PFSK-1 (cell line): Measurements from ENCODE around the gene MTMR12.

Experiments used
- POLR2AphosphoS5 ChIP-seq: IDR thresholded peaks from 2 replicates; pipeline ENCODE4 v1.6.1; 2012; ENCODE audit warnings: low read depth, mild to moderate bottlenecking, control low read depth, low read length, moderate library complexity
- SIN3A ChIP-seq: IDR thresholded peaks from 2 replicates; pipeline ENCODE4 v1.6.1; 2012; ENCODE audit warnings: mild to moderate bottlenecking, low read length, moderate library complexity, borderline replicate concordance; ENCODE audit not compliant: insufficient read depth
- TAF1 ChIP-seq: IDR thresholded peaks from 2 replicates; pipeline ENCODE4 v1.6.1; 2012; ENCODE audit warnings: low read length, control low read depth, borderline replicate concordance; ENCODE audit not compliant: insufficient read depth

GRCh38 chr5:32353420-32353819, 40.7 kb upstream of the MTMR12 start:
- TF ChIP-seq SIN3A (no peak), TAF1 (no peak), POLR2AphosphoS5 (no peak)
